SJSA1 (cell line): ENCODE results near the gene PRKN. TPM values are rescaled to one million over a fixed set of nuclear protein-coding genes. Genes with fewer than 3 reads are reported as not detected.
A peak's percentile ranks its signal among the peaks of the same experiment; 100 is the strongest.

Source experiments
- DNase-seq, 2 experiments: peaks; one replicate each; pipeline ENCODE4 v3.0.0-alpha.2; 2015 to 2020; ENCODE audit warnings: low spot score in 2 of 2, low read depth in 1 of 2
- H3K27ac ChIP-seq: fragments of 250-450 bp; sonication (Bioruptor Pico); 2 replicates; pipeline ENCODE4 v1.5.1; 2020; ENCODE audit warnings: mild to moderate bottlenecking, moderate library complexity
- H3K27me3 ChIP-seq: fragments of 250-450 bp; sonication (Bioruptor Pico); replicated peaks from 2 replicates; pipeline ENCODE4 v1.5.1; 2020; ENCODE audit warnings: mild to moderate bottlenecking, moderate library complexity
- H3K36me3 ChIP-seq: fragments of 250-450 bp; sonication (Bioruptor Pico); 2 replicates; pipeline ENCODE4 v1.5.1; 2020; ENCODE audit warnings: mild to moderate bottlenecking
- H3K4me1 ChIP-seq: fragments of 250-450 bp; sonication (Bioruptor Pico); replicated peaks from 2 replicates; pipeline ENCODE4 v1.6.1; 2021; ENCODE audit warnings: mild to moderate bottlenecking
- H3K4me3 ChIP-seq: fragments of 250-450 bp; sonication (Bioruptor Pico); 2 replicates; pipeline ENCODE4 v1.5.1; 2020; ENCODE audit warnings: mild to moderate bottlenecking
- H3K9me3 ChIP-seq: fragments of 250-450 bp; sonication (Bioruptor Pico); replicated peaks from 2 replicates; pipeline ENCODE4 v1.5.1; 2020; ENCODE audit warnings: mild to moderate bottlenecking
- total RNA-seq: library from RNA; depleted of rRNA; stranded (reverse); fragments of >200 nt; shearing (Covaris generic); gene quantifications from 2 replicates; pipeline ENCODE4 v1.2.3, GENCODE V29; 2014

Gene PRKN
- total RNA-seq, 1 experiment from 2014 or later, result not detected

DNA sequence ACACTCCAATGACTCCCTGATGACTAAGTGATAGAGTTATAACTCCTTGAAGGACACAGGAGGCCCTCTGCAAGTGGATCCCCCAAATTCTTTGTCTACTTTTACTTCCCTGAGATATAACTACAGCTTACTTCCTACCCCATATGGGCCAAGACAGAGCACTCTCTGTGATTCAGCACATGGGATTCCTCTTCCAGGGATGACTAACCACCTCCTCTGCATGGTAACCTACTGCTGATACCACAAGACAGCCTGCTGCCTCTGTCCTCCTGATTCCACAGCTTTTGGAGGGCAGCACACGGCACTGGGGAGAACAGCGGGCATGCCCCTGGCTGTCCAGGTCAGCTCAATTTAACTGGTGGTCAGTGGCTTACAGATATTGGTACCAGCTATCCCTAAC, 778.0 kb downstream of the PRKN start:
- DNase-seq, result no peak
- no peak overlapping the region for H3K27ac ChIP-seq
- no peaks in the 10 kb centered on the region for H3K36me3 ChIP-seq
- no peaks in the 10 kb centered on the region for H3K4me1 ChIP-seq
- H3K9me3 ChIP-seq, result no peaks in the 10 kb centered on the region
- no peak overlapping the region for H3K4me3 ChIP-seq
- no peaks in the 10 kb centered on the region for H3K27me3 ChIP-seq

GRCh38 chr6:161948462-161948861, 779.1 kb downstream of the PRKN start:
- no peak overlapping the region for H3K4me3 ChIP-seq
- no peaks in the 10 kb centered on the region for H3K9me3 ChIP-seq
- H3K27ac ChIP-seq, result no peak overlapping the region
- H3K27me3 ChIP-seq, result no peaks in the 10 kb centered on the region
- H3K4me1 ChIP-seq, result no peaks in the 10 kb centered on the region
- H3K36me3 ChIP-seq, result no peaks in the 10 kb centered on the region
- no peak for DNase-seq

DNA sequence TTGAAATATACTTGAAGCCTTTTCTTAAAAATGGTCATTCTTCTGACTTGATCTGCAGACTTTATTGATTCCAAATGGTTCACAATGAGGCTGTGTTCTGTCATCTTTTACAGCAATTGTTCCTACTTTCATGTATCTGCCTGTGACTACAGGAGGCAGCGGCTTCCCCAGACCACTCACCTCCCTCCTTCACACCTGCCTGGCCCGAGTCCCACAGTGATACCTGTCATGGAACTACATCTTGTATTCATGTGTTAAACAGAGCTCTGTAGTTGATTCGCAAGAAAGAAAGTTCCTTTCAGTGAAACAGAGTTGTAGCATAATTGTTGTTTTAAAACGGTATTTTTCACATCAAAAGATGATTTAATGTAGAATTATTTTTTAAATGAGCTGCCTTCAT, 780.2 kb downstream of the PRKN start:
- DNase-seq, result no peak
- Histone ChIP-seq H3K4me1 (no peaks in the 10 kb centered on the region), H3K9me3 (no peaks in the 10 kb centered on the region), H3K27ac (no peak overlapping the region), H3K4me3 (no peak overlapping the region), H3K27me3 (no peaks in the 10 kb centered on the region), H3K36me3 (no peaks in the 10 kb centered on the region)

GRCh38 chr6:161946461-161946860, 781.1 kb downstream of the PRKN start:
- H3K27ac ChIP-seq, result no peak overlapping the region
- no peaks in the 10 kb centered on the region for H3K4me1 ChIP-seq
- no peaks in the 10 kb centered on the region for H3K27me3 ChIP-seq
- H3K4me3 ChIP-seq, result no peak overlapping the region
- no peak for DNase-seq
- no peaks in the 10 kb centered on the region for H3K9me3 ChIP-seq
- H3K36me3 ChIP-seq, result no peaks in the 10 kb centered on the region

DNA sequence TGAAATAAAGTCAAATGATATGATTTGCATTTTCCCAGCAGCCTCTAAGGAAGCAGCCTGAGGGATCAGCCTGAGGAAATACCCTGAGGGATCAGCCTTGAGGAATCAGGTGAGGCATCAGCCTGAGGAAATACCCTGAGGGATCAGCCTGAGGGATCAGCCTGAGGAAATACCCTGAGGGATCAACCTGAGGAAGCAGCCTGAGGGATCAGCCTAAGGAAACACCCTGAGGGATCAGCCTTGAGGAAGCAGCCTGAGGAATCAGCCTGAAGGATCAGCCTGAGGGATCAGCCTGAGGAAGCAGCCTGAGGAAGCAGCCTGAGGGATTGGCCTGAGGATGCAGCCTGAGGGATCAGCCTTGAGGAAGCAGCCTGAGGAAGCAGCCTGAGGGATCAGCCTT, 784.0 kb downstream of the PRKN start:
- H3K4me3 ChIP-seq, result no peak overlapping the region
- no peaks in the 10 kb centered on the region for H3K4me1 ChIP-seq
- H3K36me3 ChIP-seq, result no peaks in the 10 kb centered on the region
- H3K27ac ChIP-seq, result no peak overlapping the region
- no peak for DNase-seq
- no peaks in the 10 kb centered on the region for H3K27me3 ChIP-seq
- no peaks in the 10 kb centered on the region for H3K9me3 ChIP-seq

DNA sequence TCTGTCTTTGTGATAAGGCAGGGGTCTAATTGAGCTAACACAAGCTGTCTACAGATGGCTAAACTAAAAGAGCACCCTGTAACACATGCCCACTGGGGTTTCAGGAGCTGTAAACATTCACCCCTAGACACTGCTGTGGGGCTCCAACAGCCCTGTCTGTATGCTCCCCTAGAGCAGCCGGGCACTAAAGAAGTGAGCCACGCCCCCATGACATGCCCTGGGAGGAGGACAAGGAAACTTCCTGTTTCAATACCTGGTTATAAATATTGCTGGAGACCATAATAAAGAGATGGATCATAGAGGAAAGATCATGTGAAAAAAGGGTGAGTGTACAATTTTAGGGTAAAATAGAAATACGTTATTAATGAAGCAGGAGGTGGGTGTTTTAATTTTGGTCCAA, 786.0 kb downstream of the PRKN start:
- H3K27me3 ChIP-seq, result no peaks in the 10 kb centered on the region
- no peaks in the 10 kb centered on the region for H3K36me3 ChIP-seq
- H3K27ac ChIP-seq, result no peak overlapping the region

DNA sequence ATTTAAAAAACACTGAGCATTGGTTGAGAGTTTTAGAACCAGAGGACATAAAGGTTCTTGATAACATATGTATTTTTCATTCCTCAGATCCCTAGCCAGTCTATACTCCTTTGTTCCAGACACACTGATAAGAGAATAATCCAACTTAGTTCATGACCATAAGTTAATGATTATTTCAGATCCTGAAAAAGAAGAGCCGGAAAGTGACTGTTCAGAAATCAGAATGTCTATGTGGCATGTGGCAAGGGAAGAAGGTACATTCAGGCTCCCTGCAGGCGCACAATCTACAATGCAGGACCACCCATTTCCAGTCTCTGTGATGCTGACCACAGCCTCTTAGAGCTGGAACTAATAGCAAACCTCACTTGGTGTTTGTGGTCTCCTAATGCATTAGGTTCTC, 787.0 kb downstream of the PRKN start:
- Histone ChIP-seq H3K27me3 (no peaks in the 10 kb centered on the region), H3K4me1 (no peaks in the 10 kb centered on the region), H3K9me3 (no peaks in the 10 kb centered on the region; the same call in 1 of the 2 replicates), H3K27ac (no peak overlapping the region), H3K4me3 (no peak overlapping the region), H3K36me3 (no peaks in the 10 kb centered on the region)
- DNase-seq, result no peak

More for the DNA sequence above, 786.0 kb downstream of the PRKN start:
- no peak overlapping the region for H3K4me3 ChIP-seq
- no peaks in the 10 kb centered on the region for H3K9me3 ChIP-seq
- H3K4me1 ChIP-seq, result no peaks in the 10 kb centered on the region
- DNase-seq, result no peak

DNA sequence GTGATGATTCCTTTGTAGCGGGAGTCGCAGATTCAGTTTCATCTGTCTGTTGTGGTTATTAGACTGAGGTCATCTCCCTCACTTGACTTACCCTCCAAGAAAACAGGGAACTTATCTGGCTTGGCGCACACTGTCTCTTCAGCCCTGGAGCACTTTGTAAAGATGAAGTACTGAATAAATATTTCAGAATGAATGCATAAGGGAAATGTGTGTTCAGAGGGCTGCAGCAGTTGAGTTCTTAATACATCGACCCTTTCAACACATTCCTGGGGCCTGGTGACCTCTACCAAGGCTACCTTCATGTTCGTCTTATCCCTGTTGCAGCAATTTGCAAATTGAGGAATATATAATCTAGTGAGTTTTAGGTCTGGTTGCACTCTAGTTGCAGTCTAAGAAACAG, 801.2 kb downstream of the PRKN start:
- Histone ChIP-seq H3K4me1 (peaks cover 24% of the 10 kb centered on the region), H3K27ac (no peak overlapping the region), H3K36me3 (no peaks in the 10 kb centered on the region), H3K4me3 (no peak overlapping the region), H3K9me3 (no peaks in the 10 kb centered on the region), H3K27me3 (no peaks in the 10 kb centered on the region)
- no peak for DNase-seq

DNA sequence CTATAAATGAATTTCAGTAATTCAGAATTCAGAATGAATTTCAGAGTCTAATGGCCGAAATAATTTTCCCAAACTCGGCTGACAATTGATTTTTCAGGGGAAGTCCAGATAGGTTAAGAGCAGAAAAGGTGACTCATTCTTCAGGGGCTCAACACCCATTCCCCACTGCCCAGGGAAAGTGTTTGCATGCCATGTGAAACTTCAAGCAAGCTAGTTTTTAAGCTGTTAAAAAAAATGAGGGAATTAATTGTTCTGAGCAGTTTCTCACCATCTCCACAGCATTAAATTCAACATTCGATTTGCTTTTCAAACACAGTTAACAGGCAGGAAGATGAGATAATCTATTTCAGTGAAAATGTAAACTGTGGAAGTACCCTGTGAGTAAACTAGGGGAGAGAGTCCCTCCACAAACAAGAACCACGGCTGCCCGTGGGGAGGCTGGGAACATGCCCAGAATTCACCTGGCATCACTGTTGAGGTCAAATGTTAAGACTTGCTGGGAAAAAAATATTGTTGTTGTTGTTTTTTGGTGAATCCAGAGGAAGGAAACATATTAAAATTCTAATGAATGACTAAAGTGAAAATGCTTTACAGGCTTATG, 803.0 kb downstream of the PRKN start:
- Histone ChIP-seq H3K9me3 (no peaks in the 10 kb centered on the region), H3K4me1 (peaks cover 24% of the 10 kb centered on the region), H3K27me3 (no peaks in the 10 kb centered on the region), H3K36me3 (no peaks in the 10 kb centered on the region), H3K4me3 (no peak overlapping the region), H3K27ac (no peak overlapping the region)
- no peak for DNase-seq

DNA sequence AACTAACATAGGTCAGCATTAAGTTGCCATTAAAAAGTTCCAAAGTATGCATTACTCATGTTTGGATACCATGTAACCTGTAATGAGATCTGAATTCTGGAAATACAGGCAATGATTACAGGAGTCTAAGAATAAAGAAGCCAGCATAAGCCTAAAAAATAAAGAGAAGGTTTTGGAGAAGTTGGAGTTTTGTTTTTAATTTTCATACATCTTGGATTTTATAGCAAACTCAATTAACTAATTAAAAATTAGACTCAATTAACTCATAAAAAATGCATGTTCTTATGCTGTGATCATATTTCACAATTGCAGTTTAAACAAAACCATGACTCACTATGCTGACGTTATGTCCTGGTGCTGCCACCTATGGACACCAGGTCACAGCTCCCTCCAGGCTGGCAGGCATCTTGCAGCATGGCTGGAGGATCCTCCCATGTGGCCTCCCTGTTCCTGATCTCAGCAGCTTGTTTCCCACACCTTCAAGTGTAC, 804.9 kb downstream of the PRKN start:
- peak overlapping the region; percentile 5; the same call in 1 of the 2 replicates for H3K27ac ChIP-seq
- peak; percentile 50 to 62 for DNase-seq
- H3K27me3 ChIP-seq, result no peaks in the 10 kb centered on the region

DNA sequence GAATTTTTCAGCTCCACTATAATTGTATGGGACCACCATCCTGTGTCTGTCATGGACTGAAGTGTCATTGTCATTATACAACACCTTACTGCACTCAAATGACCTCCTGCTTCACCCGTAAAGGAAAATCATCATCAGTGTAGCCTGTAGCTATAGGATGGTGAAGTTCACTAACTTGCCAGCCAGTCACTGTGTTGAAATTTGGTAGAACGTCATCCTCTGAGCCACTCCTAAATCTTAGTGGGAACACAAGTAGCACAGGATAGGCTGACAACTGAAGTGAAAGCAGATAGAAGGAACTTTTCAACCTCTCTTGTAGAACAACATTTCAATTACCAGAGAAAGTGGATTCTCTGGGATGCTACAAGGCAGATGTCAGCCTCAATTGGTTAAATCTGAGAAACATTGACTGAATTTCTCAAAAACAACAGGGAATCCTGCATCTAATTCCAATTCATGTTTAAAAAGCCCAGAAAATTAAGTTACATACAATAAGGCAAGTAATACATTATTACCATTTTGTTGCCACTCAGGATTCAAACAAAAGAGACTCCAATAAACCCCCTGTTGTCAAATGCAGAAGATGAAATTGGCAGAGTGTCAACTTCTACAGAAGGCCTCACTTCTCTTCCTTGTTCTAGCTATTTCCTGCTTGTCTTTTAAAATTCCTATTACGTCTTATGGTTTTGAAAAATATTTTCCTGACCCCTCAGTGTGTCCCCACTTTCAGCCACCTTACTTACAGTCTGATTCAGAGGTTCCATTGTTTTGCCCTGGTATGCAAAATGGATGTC, 805.8 kb downstream of the PRKN start:
- no peak for DNase-seq
- Histone ChIP-seq H3K4me1 (peaks cover 37% of the 10 kb centered on the region), H3K4me3 (no peak overlapping the region), H3K36me3 (no peaks in the 10 kb centered on the region), H3K27me3 (no peaks in the 10 kb centered on the region), H3K27ac (peak overlapping the region; percentile 5; the same call in 1 of the 2 replicates), H3K9me3 (no peaks in the 10 kb centered on the region)

More for the DNA sequence above, 804.9 kb downstream of the PRKN start:
- no peak overlapping the region for H3K4me3 ChIP-seq
- no peaks in the 10 kb centered on the region for H3K36me3 ChIP-seq
- H3K4me1 ChIP-seq, result peaks cover 34% of the 10 kb centered on the region
- no peaks in the 10 kb centered on the region for H3K9me3 ChIP-seq

GRCh38 chr6:161919691-161920090, 807.9 kb downstream of the PRKN start:
- DNase-seq, result no peak
- Histone ChIP-seq H3K27ac (no peak overlapping the region), H3K4me1 (peaks cover 36% of the 10 kb centered on the region), H3K4me3 (no peak overlapping the region), H3K27me3 (no peaks in the 10 kb centered on the region), H3K9me3 (no peaks in the 10 kb centered on the region), H3K36me3 (no peaks in the 10 kb centered on the region)

GRCh38 chr6:161918628-161919205, 808.8 kb downstream of the PRKN start:
- H3K9me3 ChIP-seq, result no peaks in the 10 kb centered on the region
- no peaks in the 10 kb centered on the region for H3K36me3 ChIP-seq
- H3K4me1 ChIP-seq, result peaks cover 29% of the 10 kb centered on the region
- DNase-seq, result no peak
- peak overlapping the region; percentile 18 for H3K4me3 ChIP-seq
- H3K27me3 ChIP-seq, result no peaks in the 10 kb centered on the region
- H3K27ac ChIP-seq, result no peak overlapping the region

DNA sequence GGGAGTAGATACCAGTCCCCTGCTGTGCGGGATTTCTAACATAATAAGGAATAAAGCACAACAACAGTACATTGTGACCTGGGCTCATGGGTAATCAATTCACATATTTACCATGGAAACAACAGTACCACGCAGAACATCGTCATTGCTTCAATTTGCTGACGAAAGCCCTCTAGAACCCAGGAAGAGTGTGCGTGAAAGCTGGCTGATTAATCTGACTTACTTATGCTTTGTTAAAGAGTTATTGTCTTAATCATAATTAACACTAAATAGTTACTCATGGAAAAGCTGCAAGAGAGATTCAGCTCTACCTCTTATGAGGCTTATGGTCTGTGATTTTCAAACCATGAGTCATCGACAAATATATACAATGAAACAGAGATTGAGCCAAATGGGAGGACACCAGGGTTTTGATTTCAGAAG, 809.4 kb downstream of the PRKN start:
- Histone ChIP-seq H3K9me3 (no peaks in the 10 kb centered on the region), H3K27me3 (no peaks in the 10 kb centered on the region), H3K36me3 (no peaks in the 10 kb centered on the region), H3K4me1 (peaks cover 29% of the 10 kb centered on the region), H3K27ac (no peak overlapping the region), H3K4me3 (peak overlapping the region; percentile 18)
- DNase-seq, result peak in 1 of 2 experiments; percentile 57
